ENCODE measurements around the gene IZUMO2.
A peak's percentile ranks its signal among the peaks of the same experiment; 100 is the strongest.
"Not testable (repeated sequence)": the region's sequence is repeated elsewhere in the genome, so short reads cannot be mapped to it uniquely, and the experiment has no call there.

IZUMO2 gene

DNA sequence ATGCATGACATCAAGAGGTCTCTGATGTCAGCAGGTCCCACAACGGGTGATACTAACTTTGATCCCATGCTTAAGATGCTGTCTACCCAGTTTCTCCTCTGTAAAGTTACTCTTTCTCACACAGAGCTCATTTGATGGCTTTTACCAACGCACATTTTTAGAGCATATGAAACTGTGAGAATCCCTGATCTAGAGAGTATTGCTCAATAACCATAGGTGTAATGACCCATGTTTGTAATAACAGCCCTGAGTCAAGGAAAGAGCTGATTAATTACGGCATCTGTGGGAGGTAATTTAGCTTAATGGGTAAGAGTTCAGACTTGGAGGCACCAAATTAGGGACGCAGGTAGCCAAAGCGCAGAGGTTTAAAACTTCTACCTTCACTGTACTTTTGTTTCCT, 18.0 kb upstream of the IZUMO2 start:
- DNase-seq, result no peak

GRCh38 chr19:50178859-50179537, 15.9 kb upstream of the IZUMO2 start:
- no peak for DNase-seq

GRCh38 chr19:50178320-50178719, 15.2 kb upstream of the IZUMO2 start:
- no peak for DNase-seq

- DNase-seq, result no peak
Measured at GRCh38 chr19:50176775-50177174, 13.7 kb upstream of the IZUMO2 start.

DNA sequence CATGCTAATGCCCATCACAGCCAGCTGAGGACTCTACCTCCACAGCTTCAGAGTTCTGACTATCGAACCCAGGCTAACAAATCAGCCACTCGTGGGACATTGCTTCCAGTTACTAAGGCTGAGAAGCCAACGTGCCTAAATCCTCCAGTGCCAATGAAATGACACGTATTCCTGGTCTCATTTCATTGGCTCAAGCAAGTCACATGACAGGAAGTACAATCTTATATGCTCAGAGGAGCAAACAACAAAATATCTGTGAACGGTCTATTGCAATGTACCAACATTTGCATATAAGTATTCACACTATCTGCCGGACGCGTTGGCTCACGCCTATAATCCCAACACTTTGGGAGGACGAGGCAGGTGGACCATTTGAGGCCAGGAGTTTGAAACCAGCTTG, 12.8 kb upstream of the IZUMO2 start:
- no peak for DNase-seq

DNA sequence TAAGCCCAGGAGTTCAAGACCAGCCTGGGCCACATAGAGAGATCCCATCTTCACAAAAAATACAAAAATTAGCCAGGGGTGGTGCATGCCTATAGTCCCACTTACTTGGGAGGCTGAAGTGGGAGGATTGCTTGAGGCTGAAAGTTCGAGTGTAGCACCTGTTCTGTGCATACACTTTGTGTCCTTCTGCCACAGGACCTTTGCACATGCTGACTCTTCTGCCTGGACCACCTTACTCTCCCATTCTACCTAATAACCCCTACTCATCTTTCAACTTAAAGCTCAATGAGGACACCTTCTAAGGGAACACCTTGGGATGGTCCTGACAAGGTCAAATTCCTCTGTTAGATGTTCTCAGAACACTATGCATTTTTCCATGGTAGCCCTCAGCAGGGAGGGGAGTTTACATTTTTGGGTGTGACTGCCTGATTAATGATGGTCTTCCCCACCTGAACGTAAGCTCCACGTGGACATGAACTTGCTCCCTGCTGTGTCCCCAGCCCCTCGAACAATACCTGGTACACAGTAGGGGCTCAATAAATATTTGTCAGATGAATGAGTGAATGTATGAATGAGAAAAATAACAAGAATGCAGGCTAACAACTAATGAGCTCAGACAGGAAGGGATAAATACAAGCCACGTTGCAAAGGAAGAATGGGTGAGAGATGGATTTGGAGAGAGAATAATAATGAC, 11.2 kb upstream of the IZUMO2 start:
- DNase-seq, result no peak

- no peak for DNase-seq
Measured at GRCh38 chr19:50173127-50173526, 10.0 kb upstream of the IZUMO2 start.

DNA sequence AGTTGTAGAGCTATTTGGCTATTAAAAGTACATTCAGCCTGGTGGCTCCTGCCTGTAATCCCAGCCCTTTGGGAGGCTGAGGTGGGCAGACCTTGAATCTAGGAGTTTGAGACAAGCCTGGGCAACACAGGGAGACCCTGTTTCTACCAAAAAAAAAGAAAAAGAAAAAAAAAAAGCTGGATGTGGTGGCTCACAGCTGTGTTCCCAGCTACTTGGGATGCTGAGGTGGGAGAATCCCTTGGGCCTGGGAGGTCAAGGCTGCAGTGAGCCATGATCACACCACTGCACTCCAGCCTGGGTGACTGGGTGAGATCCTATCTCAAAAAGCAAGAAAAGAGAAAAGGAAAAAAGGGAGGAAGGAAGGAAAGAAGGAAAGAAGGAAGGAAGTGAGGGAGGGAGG, 9.6 kb upstream of the IZUMO2 start:
- no peak for DNase-seq

- DNase-seq, result no peak
Measured at GRCh38 chr19:50171752-50172151, 8.7 kb upstream of the IZUMO2 start.

DNA sequence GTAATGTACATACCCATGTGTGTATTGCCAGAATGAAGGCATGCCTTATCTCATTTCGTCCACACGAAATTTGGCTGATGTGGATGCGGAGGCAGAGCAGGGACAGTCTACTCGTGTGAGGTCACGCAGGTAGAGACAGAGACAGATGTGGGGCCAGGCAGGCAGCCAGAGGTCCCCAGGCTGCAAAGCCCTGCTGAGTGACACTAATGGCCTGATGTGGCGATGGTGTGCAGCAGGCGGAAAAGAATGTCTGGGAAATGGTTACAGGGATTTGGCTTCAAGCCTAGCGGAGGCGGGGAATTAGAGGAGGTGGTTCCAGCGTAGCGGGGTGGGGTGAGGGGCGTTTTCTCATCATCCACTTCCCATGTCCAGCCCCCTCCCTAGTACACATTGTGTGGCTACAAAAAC, 4.2 kb upstream of the IZUMO2 start:
- DNase-seq, result no peak

DNA sequence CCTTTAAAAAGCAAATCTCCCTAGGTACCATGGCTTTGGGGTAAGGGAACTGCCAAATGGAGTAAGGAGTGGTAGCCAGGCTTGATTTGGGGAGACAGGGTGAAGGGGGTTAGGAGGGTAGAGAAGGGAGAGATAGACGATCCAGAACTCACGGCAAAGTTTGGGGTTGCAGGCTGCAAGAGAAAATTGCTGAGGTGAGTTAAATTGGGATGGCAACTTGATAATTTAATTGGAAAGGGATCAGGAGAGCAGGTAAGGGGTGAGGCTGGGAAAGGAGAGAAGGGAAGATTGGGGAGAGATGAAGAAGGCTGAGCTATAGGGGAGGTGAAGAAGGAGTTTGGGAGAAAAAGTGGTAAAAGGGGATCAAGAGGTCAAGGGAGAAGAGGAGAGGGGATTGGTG, 4.0 kb downstream of the IZUMO2 start:
- no peak for DNase-seq

GRCh38 chr19:50158577-50158976, 4.5 kb downstream of the IZUMO2 start:
- no peak for DNase-seq

DNA sequence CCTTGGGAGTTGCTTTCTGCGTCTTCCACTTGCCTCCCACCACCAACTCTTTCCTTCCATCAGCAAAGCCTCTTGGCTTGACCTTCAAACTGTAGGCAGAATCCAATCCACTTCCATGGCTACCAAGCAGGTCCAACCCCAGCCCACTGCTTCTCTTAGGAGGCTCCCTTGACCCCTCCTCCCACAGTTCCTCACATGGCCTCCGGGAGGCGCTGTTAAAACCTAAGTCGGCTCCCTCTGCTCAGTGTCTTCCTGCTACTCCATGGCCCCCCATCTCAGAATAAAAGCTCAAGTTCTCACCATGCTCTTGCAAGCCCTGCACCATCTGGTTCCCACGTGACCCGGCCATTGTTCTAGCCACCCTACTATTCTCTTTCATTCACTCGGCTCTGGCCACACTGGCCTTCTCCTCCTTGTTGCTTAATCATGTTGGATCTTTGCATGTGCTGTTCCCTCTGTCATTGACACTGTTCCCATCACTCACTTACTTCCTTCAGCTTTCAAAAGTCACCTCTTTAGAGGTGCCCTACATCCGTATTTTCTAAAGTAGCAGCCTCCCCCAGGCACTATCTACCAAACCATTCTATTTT, 7.5 kb downstream of the IZUMO2 start:
- DNase-seq, result no peak

DNA sequence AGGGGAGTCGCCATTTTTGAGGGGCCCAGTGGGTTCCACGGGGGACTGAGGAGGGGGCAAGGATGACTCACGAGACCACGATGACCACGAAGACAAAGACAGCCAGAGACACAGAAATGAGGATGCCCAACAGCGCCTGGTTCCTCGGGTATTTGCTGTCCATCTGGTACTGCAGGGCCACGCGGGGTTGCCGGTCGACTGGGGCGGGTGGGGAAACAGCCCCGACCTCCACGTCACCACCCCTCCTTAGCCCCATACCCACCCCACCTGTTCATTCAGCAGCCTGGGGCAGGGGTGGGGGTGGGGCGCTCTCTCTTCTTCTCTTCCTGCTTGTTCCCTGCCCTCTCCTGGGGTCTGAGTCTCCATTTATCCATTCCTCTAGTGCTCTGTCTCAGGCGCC, 8.6 kb downstream of the IZUMO2 start:
- no peak for DNase-seq

- DNase-seq, result no peak
Measured at GRCh38 chr19:50152578-50152977, 10.5 kb downstream of the IZUMO2 start.

DNA sequence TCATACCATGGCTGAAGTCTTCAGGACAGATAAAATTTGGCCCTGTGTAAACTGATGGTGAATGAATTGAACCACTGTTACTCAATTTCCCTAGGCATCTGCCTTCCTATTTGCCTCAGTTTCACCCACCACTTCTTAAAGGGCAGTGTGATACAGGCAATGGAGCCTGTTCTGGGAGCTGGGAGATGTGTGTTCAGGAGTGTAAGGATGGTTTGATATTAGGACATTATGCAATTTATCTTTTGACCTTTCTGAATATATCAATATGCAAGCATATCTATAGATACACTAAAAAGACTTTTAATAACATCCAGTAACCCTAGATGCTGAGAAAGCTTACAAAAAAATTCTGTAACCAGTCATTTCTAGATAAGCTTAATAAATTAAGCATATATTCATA, 14.6 kb downstream of the IZUMO2 start:
- DNase-seq, result no peak

DNA sequence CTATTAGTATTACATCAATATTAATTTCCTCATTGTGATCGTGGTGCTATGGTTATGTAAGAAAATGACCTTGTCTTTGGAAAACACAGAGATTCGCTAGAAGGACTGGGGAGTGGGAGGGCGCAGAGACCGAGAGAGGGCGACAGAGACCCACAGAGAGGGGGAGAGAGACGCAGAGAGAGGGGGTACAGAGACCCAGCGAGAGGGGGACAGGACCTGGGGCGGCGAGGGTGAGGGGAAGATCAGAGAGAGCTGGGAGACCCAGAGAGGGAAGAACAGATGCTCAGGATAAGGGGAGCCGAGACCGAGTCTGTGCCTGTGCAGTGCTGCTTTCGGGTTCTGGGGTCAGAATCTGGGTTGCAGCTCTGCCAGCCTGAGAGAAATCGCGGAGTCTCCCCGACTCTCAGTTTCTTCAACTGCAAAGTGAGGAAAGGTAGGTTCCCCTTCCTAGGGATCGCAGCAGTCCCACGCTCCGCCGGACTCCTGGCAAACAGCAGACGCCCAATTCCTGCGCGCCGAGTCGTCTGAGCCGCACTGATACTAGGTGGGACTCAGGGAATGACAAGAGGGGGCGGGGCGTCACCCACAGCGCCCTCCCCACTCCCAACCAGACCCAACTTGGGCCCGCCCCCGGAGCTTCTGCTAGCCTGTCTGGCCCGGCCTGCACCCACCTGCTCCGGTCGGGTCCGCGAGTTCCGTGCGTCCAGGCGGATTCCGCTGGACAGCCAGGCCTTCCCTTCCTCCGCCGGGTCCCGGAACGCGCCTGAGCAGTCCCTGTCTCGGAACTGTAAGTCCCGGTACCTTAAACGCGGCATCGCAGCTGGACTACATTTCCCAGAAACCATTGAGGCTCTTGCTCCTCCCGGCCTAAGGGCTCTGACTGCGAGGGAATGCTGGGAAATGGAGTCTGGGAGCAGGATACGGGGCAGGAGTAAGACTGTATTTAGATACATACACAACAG, 15.3 kb downstream of the IZUMO2 start:
- peak; percentile 71 for DNase-seq

- not testable (repeated sequence) for DNase-seq
Measured at GRCh38 chr19:50141921-50142320, 21.2 kb downstream of the IZUMO2 start.

- not testable (repeated sequence) for DNase-seq
Measured at GRCh38 chr19:50140118-50140845, 22.8 kb downstream of the IZUMO2 start.

GRCh38 chr19:50136603-50137365, 26.3 kb downstream of the IZUMO2 start:
- DNase-seq, result not testable (repeated sequence)

DNA sequence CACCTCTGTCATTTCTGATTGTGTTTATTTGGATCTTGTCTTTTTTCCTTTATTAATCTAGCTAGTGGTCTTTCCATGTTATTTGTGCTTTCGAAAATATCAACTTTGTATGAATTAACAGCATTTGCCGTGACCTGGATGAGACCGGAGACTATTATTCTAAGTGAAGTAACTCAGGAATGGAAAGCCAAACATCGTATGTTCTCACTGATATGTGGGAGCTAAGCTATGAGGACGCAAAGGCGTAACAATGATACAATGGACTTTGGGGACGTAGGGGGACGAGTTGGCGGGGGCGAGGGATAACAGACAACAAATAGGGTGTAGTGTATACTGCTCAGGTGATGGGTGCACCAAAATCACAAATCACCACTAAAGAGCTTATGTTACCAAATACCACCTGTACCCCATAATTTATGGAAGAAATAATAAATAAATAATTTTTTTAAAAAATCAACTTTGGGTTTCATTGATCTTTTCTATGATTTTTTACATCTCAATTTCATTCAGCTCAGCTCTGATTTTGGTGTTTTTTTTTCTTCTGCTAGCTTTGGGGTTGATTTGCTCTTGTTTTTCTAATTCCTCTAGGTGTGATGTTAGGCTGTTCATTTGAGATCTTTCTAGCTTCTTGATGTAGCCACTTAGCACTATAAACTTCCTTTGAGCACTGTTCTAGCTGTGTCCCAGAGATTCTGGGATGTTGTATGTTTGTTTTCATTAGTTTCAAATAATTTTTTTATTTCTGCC, 27.1 kb downstream of the IZUMO2 start:
- not testable (repeated sequence) for DNase-seq
